Left ventricle myocardium inferior (tissue), 1 donor: ENCODE data around the gene STAT1. TPM values are rescaled to one million over a fixed set of nuclear protein-coding genes. Genes with fewer than 3 reads are reported as not detected.

ENCODE experiments used
- DNase-seq: peaks from one replicate; pipeline ENCODE4 v3.0.0-alpha.2; 2020
- H3K27ac ChIP-seq: fragments of 200-600 bp; replicated peaks from 2 replicates; pipeline ENCODE4 v1.8.0; 2021
- H3K27me3 ChIP-seq: fragments of 200-600 bp; 2 replicates; pipeline ENCODE4 v1.8.0; 2021; ENCODE audit warnings: low read depth
- H3K36me3 ChIP-seq: fragments of 200-600 bp; 2 replicates; pipeline ENCODE4 v1.8.0; 2021
- H3K4me1 ChIP-seq: fragments of 200-600 bp; 2 replicates; pipeline ENCODE4 v1.8.0; 2021
- H3K4me3 ChIP-seq: fragments of 200-600 bp; 2 replicates; pipeline ENCODE4 v1.8.0; 2021; ENCODE audit warnings: mild to moderate bottlenecking, moderate library complexity
- H3K9me3 ChIP-seq: fragments of 200-600 bp; replicated peaks from 2 replicates; pipeline ENCODE4 v1.8.0; 2021
- CTCF ChIP-seq: fragments of 200-600 bp; IDR thresholded peaks from 2 replicates; pipeline ENCODE4 v1.8.0; 2021; ENCODE audit warnings: antibody characterized with exemption, mild to moderate bottlenecking, borderline replicate concordance
- intact Hi-C: fragments of 100-400 bp; cut with micrococcal nuclease; formaldehyde crosslinking; loops from one replicate; pipeline ENCODE4 v1.11.0; 2022
- total RNA-seq: library from RNA; stranded (reverse); fragmentation: NEBNext Ultra II Directional; extraction: Animal tissue kit (Norgen Biotek cat#: 25700); gene quantifications from one replicate; pipeline ENCODE4 v1.2.1, GENCODE V29; 2021
- donor health status: DM: no; HTN: yes; CAD: no; lungs with severe emphysema.

STAT1 gene
- total RNA-seq, 1 donor from 2014 or later: 42.2 TPM

DNA sequence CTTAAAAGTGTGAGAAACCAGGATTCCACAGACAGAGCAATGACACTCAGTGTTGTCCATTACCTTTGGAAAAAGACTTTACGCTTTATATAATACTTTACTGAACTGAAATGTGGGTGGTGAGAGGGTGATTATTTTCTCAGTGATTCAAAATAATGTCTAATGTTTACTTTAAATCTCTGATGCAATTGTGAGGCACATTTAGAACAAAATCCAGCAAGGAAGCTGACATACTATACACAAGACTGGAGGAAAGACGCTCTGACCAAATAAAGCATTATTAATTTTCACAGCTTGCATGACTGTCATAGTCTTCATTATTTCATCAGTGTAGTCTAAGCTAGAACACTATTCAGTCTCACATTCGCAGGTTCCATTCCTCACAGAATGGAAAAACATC, 34.1 kb upstream of the STAT1 start:
- no peak for TF ChIP-seq CTCF
- intact Hi-C loops: no loop called here
- no peak overlapping the region for H3K27ac ChIP-seq

GRCh38 chr2:191045141-191045540, 31.2 kb upstream of the STAT1 start:
- peaks cover 7% of the 10 kb centered on the region for H3K9me3 ChIP-seq
- intact Hi-C loops: no loop called here
- TF ChIP-seq CTCF: no peak
- DNase-seq: no peak
- H3K36me3 ChIP-seq: no peaks in the 10 kb centered on the region
- no peaks in the 10 kb centered on the region for H3K4me1 ChIP-seq
- H3K4me3 ChIP-seq: no peak overlapping the region
- H3K27ac ChIP-seq: no peak overlapping the region
- H3K27me3 ChIP-seq: peaks cover 17% of the 10 kb centered on the region

More for the DNA sequence above, 34.1 kb upstream of the STAT1 start:
- DNase-seq: no peak
- H3K9me3 ChIP-seq: peaks cover 7% of the 10 kb centered on the region
- peaks cover 13% of the 10 kb centered on the region for H3K4me1 ChIP-seq
- H3K36me3 ChIP-seq: no peaks in the 10 kb centered on the region
- peaks cover 28% of the 10 kb centered on the region for H3K27me3 ChIP-seq
- no peak overlapping the region for H3K4me3 ChIP-seq

DNA sequence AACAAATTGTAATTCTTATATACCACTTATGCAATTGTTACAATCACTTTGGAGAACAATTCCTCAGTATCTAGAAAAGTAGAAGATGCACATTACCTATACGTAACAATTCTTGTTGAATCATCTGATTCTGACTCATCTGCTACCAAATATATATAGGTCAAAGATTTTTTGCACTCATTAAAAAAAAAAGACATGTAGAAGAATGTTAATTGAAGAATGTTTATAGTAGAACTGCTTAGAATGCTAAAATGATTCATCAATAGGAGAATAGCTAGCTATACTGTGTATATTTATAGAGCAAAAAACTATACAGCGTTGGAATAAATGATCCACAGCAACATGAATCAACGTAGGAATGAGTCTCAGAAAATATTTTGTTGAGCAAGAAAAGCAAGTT, 29.5 kb upstream of the STAT1 start:
- no peak for DNase-seq
- no peaks in the 10 kb centered on the region for H3K36me3 ChIP-seq
- TF ChIP-seq CTCF: no peak
- H3K27ac ChIP-seq: no peak overlapping the region
- H3K27me3 ChIP-seq: peaks cover 9% of the 10 kb centered on the region
- intact Hi-C loops: no loop called here
- peaks cover 7% of the 10 kb centered on the region for H3K9me3 ChIP-seq
- H3K4me3 ChIP-seq: no peak overlapping the region
- H3K4me1 ChIP-seq: no peaks in the 10 kb centered on the region

DNA sequence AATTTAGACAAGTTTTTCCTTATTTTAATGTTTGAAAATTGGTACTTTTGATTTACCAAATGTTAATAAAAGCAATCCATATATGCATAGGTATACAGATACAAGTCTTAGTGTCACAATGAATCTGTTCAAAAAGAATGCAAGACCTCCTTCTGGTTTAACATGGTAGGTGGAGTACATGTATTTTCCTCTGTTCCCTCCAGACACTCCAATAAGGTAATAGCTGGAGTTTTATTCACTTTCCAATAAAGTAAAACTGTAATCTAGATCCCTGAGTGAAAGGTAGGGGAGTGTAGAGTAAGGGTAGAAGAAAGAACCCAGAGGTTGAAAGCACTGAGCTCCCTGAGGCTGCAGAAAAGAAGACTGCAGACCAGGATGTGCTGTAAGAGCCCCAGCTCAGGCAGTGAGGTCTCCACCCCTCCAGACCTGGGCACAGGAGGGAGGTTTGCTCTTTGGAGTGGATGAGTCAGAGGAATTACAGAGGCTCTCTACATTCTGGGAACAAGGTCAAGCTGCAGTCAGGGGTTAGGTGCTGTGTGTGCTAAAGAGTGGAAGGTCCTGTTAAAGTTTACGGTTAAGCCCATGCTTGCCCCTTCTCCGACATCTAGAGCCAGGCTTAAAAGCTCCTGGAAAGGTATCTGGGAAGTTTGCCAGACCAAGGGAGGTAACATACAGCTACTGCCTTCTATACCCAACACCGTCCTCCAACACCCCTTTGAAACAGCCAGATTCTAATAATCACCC, 27.6 kb upstream of the STAT1 start:
- no peaks in the 10 kb centered on the region for H3K36me3 ChIP-seq
- no peak for TF ChIP-seq CTCF
- intact Hi-C loops: no loop called here
- H3K27ac ChIP-seq: no peak overlapping the region
- H3K4me1 ChIP-seq: no peaks in the 10 kb centered on the region
- no peak overlapping the region for H3K4me3 ChIP-seq
- peaks cover 5% of the 10 kb centered on the region for H3K27me3 ChIP-seq
- H3K9me3 ChIP-seq: peaks cover 7% of the 10 kb centered on the region
- no peak for DNase-seq

GRCh38 chr2:191039616-191040015, 25.6 kb upstream of the STAT1 start:
- no peaks in the 10 kb centered on the region for H3K36me3 ChIP-seq
- no peak overlapping the region for H3K4me3 ChIP-seq
- intact Hi-C loops: no loop called here
- no peaks in the 10 kb centered on the region for H3K4me1 ChIP-seq
- H3K9me3 ChIP-seq: peaks cover 7% of the 10 kb centered on the region
- no peak for DNase-seq
- no peak overlapping the region for H3K27ac ChIP-seq
- no peak for TF ChIP-seq CTCF
- H3K27me3 ChIP-seq: no peaks in the 10 kb centered on the region
